Measurements from ENCODE around the gene FGR.

The FGR gene

DNA sequence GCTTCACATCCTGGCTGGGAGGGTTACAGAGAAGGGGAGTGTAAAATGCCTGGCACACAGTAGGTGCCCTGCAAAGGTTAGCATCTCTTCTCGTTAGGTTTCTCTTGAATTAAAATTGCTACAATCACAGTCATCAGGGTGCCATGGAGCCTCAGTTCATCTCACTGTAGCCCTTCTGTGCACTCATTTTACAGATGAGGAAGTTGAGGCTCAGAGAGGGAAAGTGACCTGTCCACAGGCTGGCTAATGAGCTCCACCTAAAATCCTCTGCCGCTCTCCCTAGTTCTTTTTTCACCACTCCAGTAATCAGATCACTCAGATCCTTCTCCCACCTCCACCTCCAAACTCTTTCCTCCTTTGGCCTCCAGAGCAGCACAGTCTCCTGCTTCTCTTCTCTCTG, 17.6 kb downstream of the FGR start:
- ATAC-seq: no peak
- TF ChIP-seq, protein P1, sequence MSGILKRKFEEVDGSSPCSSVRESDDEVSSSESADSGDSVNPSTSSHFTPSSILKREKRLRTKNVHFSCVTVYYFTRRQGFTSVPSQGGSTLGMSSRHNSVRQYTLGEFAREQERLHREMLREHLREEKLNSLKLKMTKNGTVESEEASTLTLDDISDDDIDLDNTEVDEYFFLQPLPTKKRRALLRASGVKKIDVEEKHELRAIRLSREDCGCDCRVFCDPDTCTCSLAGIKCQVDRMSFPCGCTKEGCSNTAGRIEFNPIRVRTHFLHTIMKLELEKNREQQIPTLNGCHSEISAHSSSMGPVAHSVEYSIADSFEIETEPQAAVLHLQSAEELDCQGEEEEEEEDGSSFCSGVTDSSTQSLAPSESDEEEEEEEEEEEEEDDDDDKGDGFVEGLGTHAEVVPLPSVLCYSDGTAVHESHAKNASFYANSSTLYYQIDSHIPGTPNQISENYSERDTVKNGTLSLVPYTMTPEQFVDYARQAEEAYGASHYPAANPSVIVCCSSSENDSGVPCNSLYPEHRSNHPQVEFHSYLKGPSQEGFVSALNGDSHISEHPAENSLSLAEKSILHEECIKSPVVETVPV (CRISPR knock-in tag; IDR thresholded peaks at IDR 0.05): no peak
- TF ChIP-seq, protein P2, sequence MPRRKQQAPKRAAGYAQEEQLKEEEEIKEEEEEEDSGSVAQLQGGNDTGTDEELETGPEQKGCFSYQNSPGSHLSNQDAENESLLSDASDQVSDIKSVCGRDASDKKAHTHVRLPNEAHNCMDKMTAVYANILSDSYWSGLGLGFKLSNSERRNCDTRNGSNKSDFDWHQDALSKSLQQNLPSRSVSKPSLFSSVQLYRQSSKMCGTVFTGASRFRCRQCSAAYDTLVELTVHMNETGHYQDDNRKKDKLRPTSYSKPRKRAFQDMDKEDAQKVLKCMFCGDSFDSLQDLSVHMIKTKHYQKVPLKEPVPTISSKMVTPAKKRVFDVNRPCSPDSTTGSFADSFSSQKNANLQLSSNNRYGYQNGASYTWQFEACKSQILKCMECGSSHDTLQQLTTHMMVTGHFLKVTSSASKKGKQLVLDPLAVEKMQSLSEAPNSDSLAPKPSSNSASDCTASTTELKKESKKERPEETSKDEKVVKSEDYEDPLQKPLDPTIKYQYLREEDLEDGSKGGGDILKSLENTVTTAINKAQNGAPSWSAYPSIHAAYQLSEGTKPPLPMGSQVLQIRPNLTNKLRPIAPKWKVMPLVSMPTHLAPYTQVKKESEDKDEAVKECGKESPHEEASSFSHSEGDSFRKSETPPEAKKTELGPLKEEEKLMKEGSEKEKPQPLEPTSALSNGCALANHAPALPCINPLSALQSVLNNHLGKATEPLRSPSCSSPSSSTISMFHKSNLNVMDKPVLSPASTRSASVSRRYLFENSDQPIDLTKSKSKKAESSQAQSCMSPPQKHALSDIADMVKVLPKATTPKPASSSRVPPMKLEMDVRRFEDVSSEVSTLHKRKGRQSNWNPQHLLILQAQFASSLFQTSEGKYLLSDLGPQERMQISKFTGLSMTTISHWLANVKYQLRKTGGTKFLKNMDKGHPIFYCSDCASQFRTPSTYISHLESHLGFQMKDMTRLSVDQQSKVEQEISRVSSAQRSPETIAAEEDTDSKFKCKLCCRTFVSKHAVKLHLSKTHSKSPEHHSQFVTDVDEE (CRISPR knock-in tag; IDR thresholded peaks at IDR 0.05): no peak
- TF ChIP-seq, protein P3, sequence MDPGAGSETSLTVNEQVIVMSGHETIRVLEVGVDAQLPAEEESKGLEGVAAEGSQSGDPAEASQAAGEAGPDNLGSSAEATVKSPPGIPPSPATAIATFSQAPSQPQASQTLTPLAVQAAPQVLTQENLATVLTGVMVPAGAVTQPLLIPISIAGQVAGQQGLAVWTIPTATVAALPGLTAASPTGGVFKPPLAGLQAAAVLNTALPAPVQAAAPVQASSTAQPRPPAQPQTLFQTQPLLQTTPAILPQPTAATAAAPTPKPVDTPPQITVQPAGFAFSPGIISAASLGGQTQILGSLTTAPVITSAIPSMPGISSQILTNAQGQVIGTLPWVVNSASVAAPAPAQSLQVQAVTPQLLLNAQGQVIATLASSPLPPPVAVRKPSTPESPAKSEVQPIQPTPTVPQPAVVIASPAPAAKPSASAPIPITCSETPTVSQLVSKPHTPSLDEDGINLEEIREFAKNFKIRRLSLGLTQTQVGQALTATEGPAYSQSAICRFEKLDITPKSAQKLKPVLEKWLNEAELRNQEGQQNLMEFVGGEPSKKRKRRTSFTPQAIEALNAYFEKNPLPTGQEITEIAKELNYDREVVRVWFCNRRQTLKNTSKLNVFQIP (CRISPR knock-in tag; IDR thresholded peaks at IDR 0.05; ENCODE audit: borderline replicate concordance, low read depth): no peak
- TF ChIP-seq, protein P4, sequence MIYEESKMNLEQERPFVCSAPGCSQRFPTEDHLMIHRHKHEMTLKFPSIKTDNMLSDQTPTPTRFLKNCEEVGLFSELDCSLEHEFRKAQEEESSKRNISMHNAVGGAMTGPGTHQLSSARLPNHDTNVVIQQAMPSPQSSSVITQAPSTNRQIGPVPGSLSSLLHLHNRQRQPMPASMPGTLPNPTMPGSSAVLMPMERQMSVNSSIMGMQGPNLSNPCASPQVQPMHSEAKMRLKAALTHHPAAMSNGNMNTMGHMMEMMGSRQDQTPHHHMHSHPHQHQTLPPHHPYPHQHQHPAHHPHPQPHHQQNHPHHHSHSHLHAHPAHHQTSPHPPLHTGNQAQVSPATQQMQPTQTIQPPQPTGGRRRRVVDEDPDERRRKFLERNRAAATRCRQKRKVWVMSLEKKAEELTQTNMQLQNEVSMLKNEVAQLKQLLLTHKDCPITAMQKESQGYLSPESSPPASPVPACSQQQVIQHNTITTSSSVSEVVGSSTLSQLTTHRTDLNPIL (CRISPR knock-in tag; IDR thresholded peaks at IDR 0.05; ENCODE audit: low read depth): no peak
- TF ChIP-seq ZNF565 (CRISPR knock-in tag; conservative IDR thresholded peaks at IDR 0.05; ENCODE audit: low read depth): no peak
- TF ChIP-seq, protein P5, sequence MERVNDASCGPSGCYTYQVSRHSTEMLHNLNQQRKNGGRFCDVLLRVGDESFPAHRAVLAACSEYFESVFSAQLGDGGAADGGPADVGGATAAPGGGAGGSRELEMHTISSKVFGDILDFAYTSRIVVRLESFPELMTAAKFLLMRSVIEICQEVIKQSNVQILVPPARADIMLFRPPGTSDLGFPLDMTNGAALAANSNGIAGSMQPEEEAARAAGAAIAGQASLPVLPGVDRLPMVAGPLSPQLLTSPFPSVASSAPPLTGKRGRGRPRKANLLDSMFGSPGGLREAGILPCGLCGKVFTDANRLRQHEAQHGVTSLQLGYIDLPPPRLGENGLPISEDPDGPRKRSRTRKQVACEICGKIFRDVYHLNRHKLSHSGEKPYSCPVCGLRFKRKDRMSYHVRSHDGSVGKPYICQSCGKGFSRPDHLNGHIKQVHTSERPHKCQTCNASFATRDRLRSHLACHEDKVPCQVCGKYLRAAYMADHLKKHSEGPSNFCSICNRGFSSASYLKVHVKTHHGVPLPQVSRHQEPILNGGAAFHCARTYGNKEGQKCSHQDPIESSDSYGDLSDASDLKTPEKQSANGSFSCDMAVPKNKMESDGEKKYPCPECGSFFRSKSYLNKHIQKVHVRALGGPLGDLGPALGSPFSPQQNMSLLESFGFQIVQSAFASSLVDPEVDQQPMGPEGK (CRISPR knock-in tag; IDR thresholded peaks at IDR 0.05; ENCODE audit: borderline replicate concordance): no peak
- TF ChIP-seq OSR1 (CRISPR knock-in tag; IDR thresholded peaks at IDR 0.05): no peak

DNA sequence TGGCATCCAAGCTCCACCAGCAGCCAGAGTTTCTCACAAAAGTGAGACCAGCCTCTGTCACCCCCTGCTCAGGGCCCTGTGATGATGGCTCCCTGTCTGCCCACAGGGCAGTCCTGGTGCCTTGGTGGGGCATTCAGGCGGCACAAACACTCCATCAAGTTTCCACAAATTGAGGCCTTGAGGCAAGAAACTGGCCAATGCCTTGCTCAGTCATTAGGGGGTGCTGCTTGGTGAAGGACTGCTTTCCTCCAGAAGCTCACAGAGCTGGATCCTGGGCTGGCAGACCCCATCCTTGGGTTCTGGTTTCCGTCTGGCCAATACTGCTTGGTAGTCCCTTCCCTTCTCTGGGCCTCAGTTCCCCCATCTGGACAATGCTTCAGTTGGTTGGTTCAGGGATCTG, 18.5 kb downstream of the FGR start:
- no peak for ATAC-seq

More for the DNA sequence above, 18.5 kb downstream of the FGR start:
- no peak for TF ChIP-seq ISL1 (CRISPR knock-in tag; IDR thresholded peaks at IDR 0.05)
- TF ChIP-seq, protein P4 (CRISPR knock-in tag; IDR thresholded peaks at IDR 0.05; ENCODE audit: low read depth): no peak
- TF ChIP-seq ZFP3 (CRISPR knock-in tag; IDR thresholded peaks at IDR 0.05): no peak
- TF ChIP-seq TCF4 (CRISPR knock-in tag; IDR thresholded peaks at IDR 0.05; ENCODE audit: borderline replicate concordance): no peak
- no peak for TF ChIP-seq ESRRG (CRISPR knock-in tag; IDR thresholded peaks at IDR 0.05)
- no peak for TF ChIP-seq GLIS3 (CRISPR knock-in tag; IDR thresholded peaks at IDR 0.05)
- TF ChIP-seq, protein P5 (CRISPR knock-in tag; IDR thresholded peaks at IDR 0.05; ENCODE audit: borderline replicate concordance): no peak
- no peak for TF ChIP-seq BACH2 (CRISPR knock-in tag; IDR thresholded peaks at IDR 0.05; ENCODE audit: borderline replicate concordance)
- no peak for TF ChIP-seq ZNF8 (CRISPR knock-in tag; IDR thresholded peaks at IDR 0.05)
- TF ChIP-seq ZNF70 (CRISPR knock-in tag; IDR thresholded peaks at IDR 0.05): no peak
- no peak for TF ChIP-seq TOX (CRISPR knock-in tag; IDR thresholded peaks at IDR 0.05; ENCODE audit: borderline replicate concordance)
- TF ChIP-seq OSR1 (CRISPR knock-in tag; IDR thresholded peaks at IDR 0.05): no peak
- TF ChIP-seq ARNTL (CRISPR knock-in tag; IDR thresholded peaks at IDR 0.05; ENCODE audit: borderline replicate concordance, low read depth): no peak
